HG02870 (cell line): ENCODE measurements around the gene IFNLR1.
A peak's percentile ranks its signal among the peaks of the same experiment; 100 is the strongest.

Source experiments
- ATAC-seq: cut with Tn5 transposase; IDR thresholded peaks from one replicate; pipeline ENCODE4 v1.9.1; 2021; ENCODE audit warnings: mild to moderate bottlenecking, moderate library complexity; ENCODE audit not compliant: unreplicated experiment

The IFNLR1 gene

GRCh38 chr1:24150234-24151174 lies 36.6 kb downstream of the IFNLR1 start:
- peak; percentile 50 for ATAC-seq

GRCh38 chr1:24149866-24150233 lies 37.2 kb downstream of the IFNLR1 start:
- ATAC-seq, result no peak

DNA sequence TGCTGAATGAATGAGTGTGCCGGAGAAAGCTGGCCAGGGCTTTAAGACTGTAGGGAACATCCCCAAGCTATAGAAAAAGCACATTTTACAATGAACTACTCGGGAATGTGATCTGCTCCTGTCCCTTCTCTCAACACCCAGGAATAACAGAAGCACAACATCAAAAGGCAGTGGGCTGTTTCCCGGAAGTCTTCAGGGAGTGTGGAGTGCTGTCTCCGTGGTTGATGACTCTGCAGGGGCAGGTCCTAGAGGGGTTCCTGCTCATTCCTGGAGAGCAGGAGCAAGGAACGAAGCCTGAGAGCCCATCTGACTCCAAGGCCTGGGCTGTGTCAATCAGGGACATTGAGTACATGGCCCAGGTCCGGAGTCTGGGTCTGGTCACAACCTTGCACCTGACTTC lies 39.3 kb downstream of the IFNLR1 start:
- no peak for ATAC-seq

DNA sequence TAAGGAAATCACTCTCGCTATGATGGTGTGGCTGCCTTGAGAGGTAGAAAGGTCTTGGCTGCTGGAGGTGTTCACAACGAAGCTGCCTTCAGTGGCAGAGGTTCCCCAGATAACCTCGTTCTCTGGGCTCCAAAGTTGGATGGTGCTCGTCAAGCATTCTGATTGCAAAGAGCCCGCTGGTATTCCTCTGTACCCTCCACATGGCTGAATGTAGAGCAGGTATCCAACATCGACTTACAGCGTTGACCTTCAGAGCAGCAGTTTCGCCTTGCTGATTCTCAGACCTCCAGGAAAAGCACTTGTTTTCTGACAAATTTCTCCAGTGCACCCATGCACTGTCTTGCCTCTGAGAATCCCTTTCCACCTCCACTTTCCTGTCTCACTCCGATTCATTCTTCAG lies 39.9 kb downstream of the IFNLR1 start:
- no peak for ATAC-seq

GRCh38 chr1:24142546-24143534 lies 44.2 kb downstream of the IFNLR1 start, which contains the start of gene IL22RA1:
TSS of gene IL22RA1 (minus strand) at chr1:24143140. CDS start at chr1:24143082, 58 bp downstream.
- no peak for ATAC-seq

DNA sequence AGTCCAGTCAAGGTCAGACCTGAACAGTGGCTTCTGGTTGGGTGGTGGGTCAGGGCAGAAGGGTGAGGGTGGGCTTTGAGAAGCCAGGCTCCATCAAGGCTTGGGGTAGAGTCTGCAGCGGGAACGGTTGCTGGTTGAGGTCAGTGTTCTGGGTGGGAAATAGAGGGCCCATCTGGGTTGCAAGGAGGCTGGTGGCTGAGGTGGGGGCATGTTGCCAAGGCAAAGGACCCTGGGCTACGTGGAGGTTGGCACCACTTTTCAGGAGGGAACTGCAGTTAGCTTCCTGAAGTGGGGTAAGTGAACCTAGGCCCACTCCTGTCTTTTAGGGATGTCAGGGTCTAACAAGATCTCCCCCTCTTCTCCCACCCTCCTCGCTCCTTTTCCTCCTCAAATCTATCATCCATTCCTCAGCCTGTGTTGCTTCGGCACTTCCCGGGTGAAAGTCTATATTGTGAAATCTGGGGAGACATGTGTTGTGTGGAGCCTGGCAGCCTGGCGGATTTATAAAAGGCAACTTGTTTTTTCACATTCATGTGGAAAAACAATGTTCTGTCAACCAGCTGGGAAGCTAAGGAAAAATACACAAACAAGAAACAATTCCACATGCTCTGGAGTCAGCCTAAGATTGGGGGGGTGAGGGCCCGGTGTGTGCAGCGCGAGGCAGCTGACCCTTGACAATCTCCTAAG lies 45.6 kb downstream of the IFNLR1 start:
- no peak for ATAC-seq

GRCh38 chr1:24140741-24141181 lies 46.3 kb downstream of the IFNLR1 start:
- no peak for ATAC-seq

DNA sequence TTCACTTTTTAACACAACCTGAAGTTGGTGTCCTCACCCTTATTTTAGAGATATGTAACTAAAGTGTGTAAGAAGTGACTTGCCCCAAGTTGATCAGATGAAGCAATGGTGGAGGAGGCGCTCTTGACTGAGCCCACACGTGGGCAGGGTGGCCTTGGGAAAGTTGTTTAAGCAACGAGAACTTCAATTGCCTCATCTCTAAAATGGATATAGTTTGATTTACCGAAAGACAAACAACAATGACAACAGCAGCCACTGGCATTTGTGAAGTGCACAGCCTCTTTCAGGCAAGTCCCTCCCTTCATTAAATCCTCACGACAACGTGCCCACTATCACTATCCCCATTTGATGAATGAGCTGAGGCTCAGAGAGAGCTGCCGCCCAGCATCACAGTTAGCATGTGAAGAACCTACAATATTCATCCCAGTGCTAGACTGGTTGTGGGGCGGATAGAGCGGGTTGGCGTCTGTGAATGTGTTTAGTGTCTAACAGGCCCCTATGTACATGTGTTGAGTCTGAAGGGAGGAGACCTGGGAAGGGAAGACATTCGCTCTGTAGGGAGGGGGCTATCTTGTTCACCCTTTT lies 47.2 kb downstream of the IFNLR1 start:
- no peak for ATAC-seq

DNA sequence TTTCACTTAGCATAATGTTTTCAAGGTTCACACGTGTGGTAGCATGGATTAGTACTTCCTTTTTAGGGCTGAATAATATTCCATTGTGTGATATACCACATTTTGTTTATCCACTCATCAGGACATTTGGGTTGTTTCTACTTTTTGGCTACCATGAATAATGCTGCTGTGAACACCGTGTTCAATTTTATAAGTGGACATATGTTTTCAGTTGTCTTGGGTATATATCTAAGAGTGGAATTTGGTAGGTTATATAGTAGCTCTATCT lies 47.9 kb downstream of the IFNLR1 start:
- no peak for ATAC-seq

DNA sequence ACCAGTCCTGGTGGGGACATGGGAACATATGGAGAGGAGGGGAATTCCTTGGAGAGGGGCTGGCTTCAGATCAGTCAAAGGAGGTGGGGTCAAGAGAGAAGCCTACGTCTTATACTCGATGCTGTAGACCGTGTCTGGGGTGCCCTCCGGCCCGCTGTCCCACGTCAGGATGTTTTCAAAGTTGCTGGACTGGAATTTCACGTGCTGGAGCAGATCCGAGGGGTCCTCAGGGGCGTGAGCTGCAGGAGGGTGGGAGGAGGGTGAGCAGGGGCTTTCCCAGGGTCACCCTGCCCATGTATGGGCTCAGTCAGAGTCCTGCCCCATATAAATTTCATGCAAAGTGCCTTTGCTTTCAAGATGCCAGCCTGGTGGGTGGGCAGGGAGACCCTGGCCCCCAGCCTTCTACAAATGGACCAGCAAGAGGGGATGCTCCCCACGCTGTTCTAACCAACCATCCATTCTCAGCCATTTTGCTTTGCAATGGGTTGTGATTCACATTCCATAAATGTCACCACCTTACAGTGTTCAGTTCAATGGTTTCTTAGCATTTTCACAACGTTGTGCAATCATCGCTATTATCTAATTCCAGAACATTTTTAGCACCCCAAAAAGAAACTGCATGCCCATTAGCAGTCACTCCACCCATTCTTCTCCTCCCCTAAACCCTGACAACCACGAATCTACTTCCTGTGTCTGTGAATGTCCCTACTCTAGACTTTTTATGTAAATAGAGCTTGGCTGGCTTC lies 48.4 kb downstream of the IFNLR1 start:
- ATAC-seq, result no peak

DNA sequence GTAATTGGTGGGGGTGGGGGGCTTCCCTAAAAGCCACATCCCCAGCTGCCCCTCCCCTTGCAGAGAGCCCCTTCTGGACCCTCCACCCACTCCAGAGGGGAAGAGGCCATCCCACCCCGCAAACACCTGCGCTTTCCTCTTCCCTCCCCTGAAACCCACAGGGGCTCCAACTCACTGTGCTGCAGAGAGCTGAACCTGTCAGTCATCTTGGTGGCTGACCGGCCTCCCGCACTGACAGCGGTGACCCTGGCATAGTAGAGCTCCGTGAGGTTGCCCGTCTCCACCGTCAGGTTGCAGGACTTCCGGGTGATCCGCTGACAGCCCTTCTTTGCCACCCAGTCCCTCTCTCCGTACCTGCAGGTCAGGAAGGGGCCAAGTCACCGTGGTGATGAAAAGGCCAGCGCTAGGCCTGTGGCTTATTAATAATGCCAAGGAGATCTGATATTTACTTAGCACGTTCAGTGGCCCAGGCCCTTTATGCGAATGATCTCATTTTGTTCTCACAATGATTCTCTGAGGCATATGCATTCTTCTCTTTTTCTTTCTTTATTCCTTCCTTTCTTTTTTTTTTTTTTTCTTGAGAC lies 50.0 kb downstream of the IFNLR1 start:
- ATAC-seq, result no peak

- ATAC-seq, result no peak
Observed at GRCh38 chr1:24134376-24134775, 52.7 kb downstream of the IFNLR1 start.

DNA sequence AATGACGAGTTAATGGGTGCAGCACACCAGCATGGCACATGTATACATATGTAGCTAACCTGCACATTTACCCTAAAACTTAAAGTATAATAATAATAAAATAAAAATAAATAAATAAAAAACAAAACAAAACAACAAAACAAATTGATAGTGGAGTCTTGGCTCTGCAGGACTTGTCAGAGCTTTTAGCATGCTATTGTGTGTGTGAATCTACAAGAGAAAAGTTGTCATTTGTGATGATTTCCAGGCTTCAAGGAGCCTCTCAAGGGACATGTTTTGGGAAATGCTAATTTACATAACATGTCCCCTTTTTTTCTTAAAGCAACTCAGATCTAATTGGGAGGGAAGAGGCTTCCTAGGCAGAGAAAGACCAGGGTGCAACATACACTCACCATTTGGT lies 53.3 kb downstream of the IFNLR1 start:
- no peak for ATAC-seq

- ATAC-seq, result no peak
Observed at GRCh38 chr1:24130385-24130784, 56.7 kb downstream of the IFNLR1 start.

GRCh38 chr1:24127801-24128363 lies 59.2 kb downstream of the IFNLR1 start:
- no peak for ATAC-seq

DNA sequence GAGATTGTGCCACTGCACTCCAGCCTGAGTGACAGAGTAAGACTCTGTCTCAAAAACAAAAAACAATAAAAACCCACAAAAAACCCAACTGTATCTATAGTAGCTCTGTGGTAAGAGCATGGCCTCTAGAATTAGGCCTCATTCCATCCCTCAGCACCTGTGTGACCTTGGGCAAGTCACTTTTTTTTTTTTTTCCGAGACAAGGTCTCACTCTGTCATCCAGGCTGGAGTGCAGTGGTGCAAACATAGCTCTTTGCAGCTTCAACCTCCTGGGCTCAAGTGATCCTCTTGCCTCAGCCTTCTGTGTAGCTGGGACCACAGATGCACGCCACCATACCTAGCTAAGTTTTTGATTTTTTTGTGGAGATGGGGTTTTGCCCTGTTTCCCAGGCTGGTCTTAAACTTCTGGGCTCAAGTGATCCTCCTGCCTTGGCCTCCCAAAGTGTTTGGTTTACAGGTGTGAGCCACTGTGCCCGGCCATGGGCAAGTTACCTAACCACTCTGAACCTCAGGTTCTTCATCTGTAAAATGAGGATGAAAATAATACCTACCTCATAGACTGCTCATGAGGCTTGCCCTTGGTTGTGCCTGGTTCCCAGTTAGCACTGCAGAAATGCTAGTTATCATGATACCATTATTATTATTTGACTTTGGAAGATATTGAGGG lies 59.8 kb downstream of the IFNLR1 start:
- ATAC-seq, result no peak

DNA sequence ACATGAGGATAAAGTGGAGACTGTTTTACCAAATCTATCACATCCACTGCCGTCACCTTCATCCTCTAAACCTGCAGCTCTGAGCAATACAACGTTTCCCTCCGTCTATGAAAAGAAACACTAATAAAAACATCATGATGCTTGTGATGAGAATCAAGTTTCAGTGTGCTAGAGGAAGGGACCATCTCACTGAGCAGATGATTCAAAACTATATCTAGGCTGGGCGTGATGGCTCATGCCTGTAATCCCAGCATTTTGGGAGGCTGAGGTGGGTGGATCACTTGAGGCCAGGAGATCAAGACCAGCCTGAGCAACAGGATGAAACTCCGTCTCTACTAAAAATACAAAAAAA lies 60.4 kb downstream of the IFNLR1 start:
- ATAC-seq, result no peak

- ATAC-seq, result no peak
Observed at GRCh38 chr1:24126018-24126671, 60.9 kb downstream of the IFNLR1 start.
